ENCODE measurements around the gene LAMTOR3. TPM values are rescaled to one million over a fixed set of nuclear protein-coding genes. Genes with fewer than 3 reads are reported as not detected.

LAMTOR3 gene
- total and polyA plus RNA-seq, 12 donors = 29.0 to 37.4 (median 33.9) TPM

DNA sequence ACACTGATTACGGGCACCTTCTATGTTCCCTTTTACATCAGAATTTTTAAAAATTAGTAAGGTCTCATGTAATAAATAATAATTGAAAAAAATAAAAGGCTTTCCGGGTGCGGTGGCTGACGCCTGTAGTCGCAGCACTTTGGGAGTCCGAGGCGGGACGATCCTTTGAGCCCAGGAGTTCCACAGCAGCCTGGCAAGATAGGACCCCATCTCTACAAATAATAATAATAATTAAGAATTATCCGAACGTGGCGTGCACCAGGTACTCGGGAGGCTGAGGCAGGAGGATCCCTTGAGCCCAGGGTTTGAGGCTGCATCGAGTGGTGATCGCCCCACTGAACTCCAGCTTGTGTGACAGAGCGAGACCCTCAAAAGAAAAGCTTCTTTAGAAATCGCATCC, 771 bp upstream of the LAMTOR3 start:
- intact Hi-C loops (cut with DNase I) = loop anchor here in 7 of 10 donors (2.0 to 10.0 kb wide), 6 partner anchors 47 to 333 kb away; partner anchors contain the start of genes TRMT10A (in 5 of the 7) and DNAJB14 (in 4 of the 7)
- Histone ChIP-seq H3K27me3 (no peaks in the 10 kb centered on the region), H3K9me3 (no peaks in the 10 kb centered on the region), H3K36me3 (peaks cover 0 to 40% (median 5%) of the 10 kb centered on the region in 9 donors), H3K27ac (peak overlapping the region in 9 of 10 donors; percentile 57 to 93 (median 80)), H3K4me1 (peaks cover 5 to 47% (median 34%) of the 10 kb centered on the region in 9 donors), H3K4me3 (peak overlapping the region; percentile 22 to 94 (median 84))
- TF ChIP-seq, protein P1, sequence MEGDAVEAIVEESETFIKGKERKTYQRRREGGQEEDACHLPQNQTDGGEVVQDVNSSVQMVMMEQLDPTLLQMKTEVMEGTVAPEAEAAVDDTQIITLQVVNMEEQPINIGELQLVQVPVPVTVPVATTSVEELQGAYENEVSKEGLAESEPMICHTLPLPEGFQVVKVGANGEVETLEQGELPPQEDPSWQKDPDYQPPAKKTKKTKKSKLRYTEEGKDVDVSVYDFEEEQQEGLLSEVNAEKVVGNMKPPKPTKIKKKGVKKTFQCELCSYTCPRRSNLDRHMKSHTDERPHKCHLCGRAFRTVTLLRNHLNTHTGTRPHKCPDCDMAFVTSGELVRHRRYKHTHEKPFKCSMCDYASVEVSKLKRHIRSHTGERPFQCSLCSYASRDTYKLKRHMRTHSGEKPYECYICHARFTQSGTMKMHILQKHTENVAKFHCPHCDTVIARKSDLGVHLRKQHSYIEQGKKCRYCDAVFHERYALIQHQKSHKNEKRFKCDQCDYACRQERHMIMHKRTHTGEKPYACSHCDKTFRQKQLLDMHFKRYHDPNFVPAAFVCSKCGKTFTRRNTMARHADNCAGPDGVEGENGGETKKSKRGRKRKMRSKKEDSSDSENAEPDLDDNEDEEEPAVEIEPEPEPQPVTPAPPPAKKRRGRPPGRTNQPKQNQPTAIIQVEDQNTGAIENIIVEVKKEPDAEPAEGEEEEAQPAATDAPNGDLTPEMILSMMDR (IDR thresholded peaks at IDR 0.05) = no peak
- DNase-seq (no peak), ATAC-seq (no peak)
- 95% methylated on average over 16 of the region's 16 CpGs for WGBS, 2 donors

DNA sequence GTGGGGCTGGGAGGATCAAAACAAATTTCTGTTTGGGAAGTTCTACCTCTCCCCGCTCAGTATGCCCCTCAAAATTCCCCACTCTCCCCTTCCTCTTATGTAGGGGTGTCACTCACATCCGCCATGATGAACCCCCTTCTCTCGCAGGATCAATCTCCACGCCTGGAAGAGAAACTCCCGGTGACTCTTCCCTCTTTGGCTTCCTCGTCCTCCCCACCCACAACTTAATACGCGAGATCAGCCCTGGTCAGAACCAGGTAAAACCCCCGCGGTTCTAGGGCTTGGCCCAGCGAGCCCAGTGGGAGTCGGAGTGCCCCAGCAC, 427 bp downstream of the LAMTOR3 start:
- Histone ChIP-seq H3K36me3 (peaks cover 0 to 38% (median 5%) of the 10 kb centered on the region in 9 donors), H3K4me3 (peak overlapping the region; percentile 65 to 94 (median 86)), H3K27ac (peak overlapping the region; percentile 50 to 93 (median 82)), H3K27me3 (no peaks in the 10 kb centered on the region), H3K9me3 (no peaks in the 10 kb centered on the region), H3K4me1 (peaks cover 5 to 55% (median 35%) of the 10 kb centered on the region in 9 donors)
- TF ChIP-seq, protein P1 (IDR thresholded peaks at IDR 0.05) = no peak
- WGBS, 2 donors = 1 to 2% methylated on average over 12 of the region's 12 CpGs
- ATAC-seq (peak in 3 of 8 donors; percentile 40 to 62 (median 54)), DNase-seq (no peak)
- intact Hi-C loops (cut with DNase I) = loop anchor here in 6 of 10 donors (2.0 to 10.0 kb wide), 5 partner anchors 53 to 331 kb away; partner anchors contain the start of genes TRMT10A (in 5 of the 6) and DNAJB14 (in 4 of the 6)

DNA sequence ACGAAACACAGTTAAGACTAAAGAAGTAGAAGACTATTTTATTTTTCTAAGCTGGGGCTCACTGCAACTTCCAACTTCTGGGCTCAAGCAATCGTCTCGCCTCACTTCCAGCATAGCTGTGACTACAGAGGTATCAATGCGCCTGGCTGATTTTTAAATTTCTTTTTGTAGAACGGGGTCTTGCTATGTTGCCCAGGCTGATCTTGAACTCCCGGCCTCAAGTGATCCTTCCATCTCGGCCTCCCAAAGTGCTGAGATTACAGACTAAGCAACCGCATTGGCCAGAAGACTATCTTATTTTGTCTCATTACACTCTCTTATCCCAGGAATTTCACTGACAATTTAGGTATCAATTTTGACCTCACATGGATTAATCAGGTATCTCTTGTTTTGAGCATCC, 1.2 kb downstream of the LAMTOR3 start:
- peak overlapping the region in 9 of 10 donors; percentile 65 to 94 (median 85) for H3K4me3 ChIP-seq
- no peaks in the 10 kb centered on the region for H3K27me3 ChIP-seq
- TF ChIP-seq, protein P1 (IDR thresholded peaks at IDR 0.05) = no peak
- DNase-seq = no peak
- ATAC-seq = no peak
- intact Hi-C loops (cut with DNase I) = loop anchor here in 5 of 10 donors (2.0 to 10.0 kb wide), 4 partner anchors 54 to 331 kb away; partner anchors contain the start of genes TRMT10A (in 5 of the 5) and DNAJB14 (in 3 of the 5)
- WGBS, 2 donors = 93 to 96% methylated on average over 8 of the region's 8 CpGs
- H3K36me3 ChIP-seq = peaks cover 0 to 32% (median 5%) of the 10 kb centered on the region in 9 donors
- peaks cover 5 to 62% (median 38%) of the 10 kb centered on the region in 9 donors for H3K4me1 ChIP-seq
- no peaks in the 10 kb centered on the region for H3K9me3 ChIP-seq
- peak overlapping the region in 1 of 10 donors; percentile 93 for H3K27ac ChIP-seq

DNA sequence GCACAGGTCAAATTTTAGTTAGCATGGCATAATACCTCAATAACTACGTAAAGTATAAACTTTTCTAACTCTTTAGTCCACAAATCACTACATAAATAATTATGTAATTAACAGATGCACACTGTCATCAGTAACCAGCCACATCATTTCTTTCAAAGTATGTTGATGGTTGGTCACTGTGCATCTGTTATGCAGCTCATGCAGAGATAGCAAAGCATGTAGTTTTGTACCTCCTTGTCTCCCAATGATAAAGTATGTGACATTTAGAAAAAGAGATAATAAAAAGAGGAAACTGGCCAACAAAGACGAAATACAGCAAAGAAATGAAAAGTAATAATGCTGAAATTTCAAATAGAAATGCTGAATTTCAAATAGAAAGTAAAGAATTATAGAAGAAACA, 2.9 kb downstream of the LAMTOR3 start:
- Histone ChIP-seq H3K9me3 (no peaks in the 10 kb centered on the region), H3K4me1 (peaks cover 5 to 68% (median 38%) of the 10 kb centered on the region in 9 donors), H3K4me3 (no peak overlapping the region), H3K36me3 (peaks cover 0 to 36% (median 5%) of the 10 kb centered on the region in 9 donors), H3K27ac (no peak overlapping the region), H3K27me3 (no peaks in the 10 kb centered on the region)
- DNase-seq (no peak), ATAC-seq (no peak)
- intact Hi-C loops (cut with DNase I) = loop anchor here in 5 of 10 donors (5.0 to 10.0 kb wide), 3 partner anchors 56 to 329 kb away; partner anchors contain the start of genes TRMT10A (in 5 of the 5) and DNAJB14 (in 2 of the 5)
- TF ChIP-seq, protein P1 (IDR thresholded peaks at IDR 0.05) = no peak
- WGBS, 2 donors = 61 to 67% methylated on average over 2 of the region's 2 CpGs
